Pancreas (tissue), 10 donors: ENCODE results near the gene EPHB3. TPM values are rescaled to one million over a fixed set of nuclear protein-coding genes. Genes with fewer than 3 reads are reported as not detected.
"Not testable (repeated sequence)": the region's sequence is repeated elsewhere in the genome, so short reads cannot be mapped to it uniquely, and the experiment has no call there.

Source experiments
- ATAC-seq, 4 donors: fragments of 200-7000 bp; cut with Tn5 transposase; one replicate each; pipeline versions ENCODE4 v1.8.0 to v1.9.1; 2020; ENCODE audit warnings: mild to moderate bottlenecking in 4 of 4, moderate library complexity in 4 of 4
- DNase-seq, 6 donors: peaks; one replicate each; pipeline ENCODE4 v3.0.0-alpha.2; 2020
- FAIRE-seq: peaks from 2 replicates; lab custom pipeline; 2012; peaks lifted over from hg19 to GRCh38; lab: Jason Lieb, UNC
- H3K27ac ChIP-seq, 4 donors: fragments of 200-600 bp; sonication (generic); 1 replicate in 3 of 4; 2 replicates in 1 of 4; pipeline versions ENCODE4 v1.5.0 to v1.8.0; 2020
- H3K27me3 ChIP-seq, 4 donors: fragments of 200-600 bp; one replicate each; pipeline ENCODE4 v1.8.0; 2021
- H3K36me3 ChIP-seq, 3 donors: fragments of 200-600 bp; sonication (generic) in 1 of 3; one replicate each; pipeline versions ENCODE4 v1.5.0 to v1.8.0; 2020 to 2021
- H3K4me1 ChIP-seq, 3 donors: fragments of 200-600 bp; one replicate each; pipeline ENCODE4 v1.8.0; 2021
- H3K4me3 ChIP-seq, 4 donors: fragments of 200-600 bp; sonication (generic) in 2 of 4; one replicate each; pipeline versions ENCODE4 v1.5.0 to v1.8.0; 2020 to 2021
- H3K9me3 ChIP-seq, 4 donors: fragments of 200-600 bp; one replicate each; pipeline ENCODE4 v1.8.0; 2021
- WGBS, 2 donors: extraction: QIAGEN DNeasy Blood & Tissue Kit; methylation state at CpG; one replicate each; pipeline ENCODE4 v1.1.7; 2013; 5-methylcytosine and 5-hydroxymethylcytosine counted together
- intact Hi-C, 3 donors: fragments of 100-400 bp; cut with DNase I; formaldehyde crosslinking; loops; one replicate each; pipeline versions ENCODE4 v1.11.1 to v1.14.2; 2022
- polyA plus RNA-seq, 2 donors: library from polyadenylated mRNA; stranded (reverse); fragments of 200-250 nt; gene quantifications; one replicate each; pipeline ENCODE4 v1.2.3, GENCODE V29; 2013
- total RNA-seq, 6 donors: library from RNA; stranded (reverse); fragmentation: NEBNext Ultra II Directional in 4 of 6; extraction: Animal tissue kit (Norgen Biotek cat#: 25700) in 4 of 6; gene quantifications; one replicate each; pipeline versions ENCODE4 v1.2.1 to v1.2.4, GENCODE V29; 2021 to 2023
- TF ChIP-seq, protein P1 (sequence below), 4 donors: fragments of 200-600 bp; sonication (generic) in 3 of 4; IDR thresholded peaks; one replicate each; pipeline versions ENCODE4 v1.5.0 to v1.8.0; 2021; ENCODE audit warnings: antibody characterized with exemption in 4 of 4
- donor health status: healthy with polysubstance abuse.
- donor health status: DM: no; HTN: no; CAD: no; lungs with moderate emphysema.
- donor health status: DM: no; HTN: no; CAD: no.
- donor health status: control.
- donor health status: control.
- donor health status: Bipolar disorder and iron deficiency.
- donor health status: DM: yes; HTN: yes; CAD: no.
- donor health status: DM: no; HTN: no; CAD: no.
- donor health status: DM: no; HTN: no; CAD: no.
- donor health status: DM: yes; HTN: yes; CAD: no.

Gene EPHB3
- total and polyA plus RNA-seq, 8 donors: 5.8 to 17.3 (median 12.5) TPM

DNA sequence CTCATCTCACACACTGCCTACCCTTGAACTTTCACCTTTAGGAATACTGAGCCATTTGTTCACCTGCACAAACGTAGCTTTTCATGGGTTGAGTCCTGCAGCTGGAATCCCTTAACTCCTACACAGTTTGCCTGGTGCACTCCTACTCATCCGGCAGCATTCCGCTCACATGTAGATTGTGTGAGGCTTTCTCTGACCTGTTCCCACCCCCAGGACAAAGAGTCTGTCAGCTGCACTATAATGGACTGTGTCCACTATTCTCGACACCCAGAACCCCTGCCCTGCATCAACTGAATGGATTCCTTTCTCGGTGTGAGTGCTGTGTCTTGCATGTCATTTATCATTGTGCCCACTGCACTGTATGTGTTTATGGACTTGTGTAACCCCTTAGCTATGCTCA lies 54.9 kb downstream of the EPHB3 start:
- intact Hi-C loops: no loop called here
- DNase-seq (no peak), FAIRE-seq (no peak), ATAC-seq (no peak)
- TF ChIP-seq, protein P1, sequence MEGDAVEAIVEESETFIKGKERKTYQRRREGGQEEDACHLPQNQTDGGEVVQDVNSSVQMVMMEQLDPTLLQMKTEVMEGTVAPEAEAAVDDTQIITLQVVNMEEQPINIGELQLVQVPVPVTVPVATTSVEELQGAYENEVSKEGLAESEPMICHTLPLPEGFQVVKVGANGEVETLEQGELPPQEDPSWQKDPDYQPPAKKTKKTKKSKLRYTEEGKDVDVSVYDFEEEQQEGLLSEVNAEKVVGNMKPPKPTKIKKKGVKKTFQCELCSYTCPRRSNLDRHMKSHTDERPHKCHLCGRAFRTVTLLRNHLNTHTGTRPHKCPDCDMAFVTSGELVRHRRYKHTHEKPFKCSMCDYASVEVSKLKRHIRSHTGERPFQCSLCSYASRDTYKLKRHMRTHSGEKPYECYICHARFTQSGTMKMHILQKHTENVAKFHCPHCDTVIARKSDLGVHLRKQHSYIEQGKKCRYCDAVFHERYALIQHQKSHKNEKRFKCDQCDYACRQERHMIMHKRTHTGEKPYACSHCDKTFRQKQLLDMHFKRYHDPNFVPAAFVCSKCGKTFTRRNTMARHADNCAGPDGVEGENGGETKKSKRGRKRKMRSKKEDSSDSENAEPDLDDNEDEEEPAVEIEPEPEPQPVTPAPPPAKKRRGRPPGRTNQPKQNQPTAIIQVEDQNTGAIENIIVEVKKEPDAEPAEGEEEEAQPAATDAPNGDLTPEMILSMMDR (IDR thresholded peaks at IDR 0.05): no peak
- Histone ChIP-seq H3K27ac (no peak overlapping the region), H3K9me3 (no peaks in the 10 kb centered on the region), H3K36me3 (no peaks in the 10 kb centered on the region), H3K4me3 (no peak overlapping the region), H3K4me1 (no peaks in the 10 kb centered on the region), H3K27me3 (no peaks in the 10 kb centered on the region)
- WGBS, 2 donors: 72 to 77% methylated on average over 5 of the region's 5 CpGs

DNA sequence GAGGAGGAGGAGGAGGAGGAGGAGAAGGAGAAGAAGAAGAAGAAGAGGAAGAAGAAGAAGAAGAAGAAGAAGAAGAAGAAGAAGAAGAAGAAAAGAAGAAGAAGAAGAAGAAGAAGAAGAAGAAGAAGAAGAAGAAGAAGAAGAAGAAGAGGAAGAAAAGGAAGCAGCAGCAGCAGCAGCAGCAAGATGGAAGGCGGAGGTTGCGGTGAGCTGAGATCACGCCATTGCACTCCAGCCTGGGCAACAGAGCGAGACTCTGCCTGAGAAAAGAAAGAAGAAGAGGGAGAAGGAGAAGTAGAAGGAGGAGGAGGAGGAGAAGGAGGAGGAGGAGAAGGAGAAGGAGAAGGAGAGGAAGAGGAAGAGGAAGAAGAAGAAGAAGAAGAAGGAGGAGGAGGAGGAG lies 55.7 kb downstream of the EPHB3 start:
- H3K36me3 ChIP-seq, intact Hi-C loops, DNase-seq, H3K4me3 ChIP-seq, H3K27ac ChIP-seq, FAIRE-seq, H3K27me3 ChIP-seq, ATAC-seq, H3K9me3 ChIP-seq, H3K4me1 ChIP-seq: not testable (repeated sequence)
- 89 to 95% methylated on average over 4 of the region's 4 CpGs for WGBS, 2 donors

DNA sequence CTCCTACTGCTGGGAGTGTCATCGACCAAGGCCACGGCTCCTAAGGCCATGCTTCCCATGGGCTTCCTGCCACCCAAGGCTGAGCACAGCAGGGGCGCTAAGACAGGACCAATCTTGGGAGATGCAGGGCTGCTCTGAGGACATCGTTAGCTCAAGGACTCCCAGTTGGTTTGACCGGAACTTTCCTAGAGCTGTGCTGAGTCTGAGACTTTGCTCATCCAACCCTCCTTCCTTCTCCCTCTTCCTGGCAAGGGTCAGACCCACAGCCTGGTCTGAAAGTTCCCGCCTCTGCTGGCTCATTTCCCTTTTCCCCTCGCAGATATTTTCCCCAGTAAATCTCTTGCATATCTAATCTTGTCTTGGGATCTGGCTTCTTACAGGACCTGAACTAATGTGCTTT lies 57.2 kb downstream of the EPHB3 start:
- ATAC-seq (peak in 1 of 4 donors; percentile 54), FAIRE-seq (no peak)

GRCh38 chr3:184619369-184619768 lies 57.8 kb downstream of the EPHB3 start:
- DNase-seq (no peak), ATAC-seq (peak in 1 of 4 donors; percentile 30), FAIRE-seq (no peak)
- intact Hi-C loops: no loop called here
- Histone ChIP-seq H3K27ac (no peak overlapping the region), H3K4me3 (no peak overlapping the region), H3K27me3 (no peaks in the 10 kb centered on the region), H3K9me3 (no peaks in the 10 kb centered on the region), H3K4me1 (no peaks in the 10 kb centered on the region), H3K36me3 (no peaks in the 10 kb centered on the region)
- WGBS, 2 donors: 49 to 58% methylated on average over 3 of the region's 3 CpGs
- TF ChIP-seq, protein P1 (IDR thresholded peaks at IDR 0.05): no peak

More for the DNA sequence above, 57.2 kb downstream of the EPHB3 start:
- H3K4me3 ChIP-seq: no peak overlapping the region
- intact Hi-C loops: no loop called here
- H3K27ac ChIP-seq: no peak overlapping the region
- no peaks in the 10 kb centered on the region for H3K36me3 ChIP-seq
- no peaks in the 10 kb centered on the region for H3K27me3 ChIP-seq
- WGBS, 2 donors: 52 to 53% methylated on average over 7 of the region's 7 CpGs
- H3K9me3 ChIP-seq: no peaks in the 10 kb centered on the region
- TF ChIP-seq, protein P1 (IDR thresholded peaks at IDR 0.05): no peak
- DNase-seq: no peak
- no peaks in the 10 kb centered on the region for H3K4me1 ChIP-seq

- Histone ChIP-seq H3K9me3 (no peaks in the 10 kb centered on the region), H3K36me3 (no peaks in the 10 kb centered on the region), H3K4me1 (no peaks in the 10 kb centered on the region), H3K27me3 (no peaks in the 10 kb centered on the region), H3K4me3 (no peak overlapping the region), H3K27ac (no peak overlapping the region)
- DNase-seq: no peak
- 80 to 85% methylated on average over 6 of the region's 6 CpGs for WGBS, 2 donors
- intact Hi-C loops: no loop called here
- FAIRE-seq: no peak
- ATAC-seq: no peak
- TF ChIP-seq, protein P1 (IDR thresholded peaks at IDR 0.05): no peak
Measured at GRCh38 chr3:184619787-184620430, 58.3 kb downstream of the EPHB3 start.
